DOHH2 (cell line): ENCODE measurements around the gene PCDHB11.

Experiments
- H3F3A ChIP-seq: fragments of 200-600 bp; sonication (generic), shearing (Covaris generic); 2 replicates; pipeline ENCODE4 v1.6.0; 2016; ENCODE audit warnings: antibody characterized with exemption, mild to moderate bottlenecking; ENCODE audit not compliant: control insufficient read depth, insufficient read depth
- H3K27ac ChIP-seq: fragments of 200-600 bp; sonication (generic); 2 replicates; pipeline ENCODE4 v1.5.1; 2014; ENCODE audit warnings: low read depth, mild to moderate bottlenecking, low read length, moderate library complexity
- H3K27me3 ChIP-seq: fragments of 200-600 bp; sonication (generic); 2 replicates; pipeline ENCODE4 v1.6.1; 2014; ENCODE audit warnings: mild to moderate bottlenecking, low read length, mixed read lengths; ENCODE audit not compliant: control insufficient read depth
- H3K36me3 ChIP-seq: fragments of 200-600 bp; sonication (generic); 2 replicates; pipeline ENCODE4 v1.6.1; 2014; ENCODE audit warnings: mild to moderate bottlenecking, low read length, moderate library complexity, mixed read lengths; ENCODE audit not compliant: control insufficient read depth
- H3K4me1 ChIP-seq: fragments of 200-600 bp; sonication (generic); 2 replicates; pipeline ENCODE4 v1.6.1; 2014; ENCODE audit warnings: mild to moderate bottlenecking, low read length, mixed read lengths; ENCODE audit not compliant: control insufficient read depth
- H3K4me2 ChIP-seq: fragments of 200-600 bp; sonication (generic); 2 replicates; pipeline ENCODE4 v1.6.0; 2014; ENCODE audit warnings: mild to moderate bottlenecking, low read length, moderate library complexity
- H3K4me3 ChIP-seq: fragments of 200-600 bp; sonication (generic); 2 replicates; pipeline ENCODE4 v1.5.1; 2014; ENCODE audit warnings: mild to moderate bottlenecking, low read length, mixed read lengths
- H3K79me2 ChIP-seq: fragments of 200-600 bp; sonication (generic); 2 replicates; pipeline ENCODE4 v1.6.1; 2014; ENCODE audit warnings: mild to moderate bottlenecking, low read length, mixed read lengths; ENCODE audit not compliant: control insufficient read depth
- H3K9me2 ChIP-seq: fragments of 200-600 bp; sonication (generic); replicated peaks from 2 replicates; pipeline ENCODE4 v1.6.1; 2014; ENCODE audit warnings: mild to moderate bottlenecking, low read length, mixed read lengths; ENCODE audit not compliant: control insufficient read depth
- H3K9me3 ChIP-seq: fragments of 200-600 bp; sonication (generic); 2 replicates; pipeline ENCODE4 v1.6.1; 2014; ENCODE audit warnings: antibody characterized with exemption, low read length, mixed read lengths; ENCODE audit not compliant: control insufficient read depth, insufficient read depth
- H4K20me1 ChIP-seq: fragments of 200-600 bp; sonication (generic); 2 replicates; pipeline ENCODE4 v1.6.0; 2014; ENCODE audit warnings: low read depth, mild to moderate bottlenecking, antibody characterized with exemption, low read length, moderate library complexity; ENCODE audit not compliant: control insufficient read depth, insufficient read depth
- EZH2phosphoT487 ChIP-seq: fragments of 200-600 bp; sonication (generic); IDR thresholded peaks from 2 replicates; pipeline ENCODE4 v1.6.1; 2017; ENCODE audit warnings: borderline replicate concordance, mild to moderate bottlenecking, antibody characterized with exemption, low read length, moderate library complexity, mixed read lengths
- TF ChIP-seq, protein P1 (sequence below): fragments of 200-600 bp; sonication (generic); IDR thresholded peaks from one replicate; pipeline ENCODE4 v1.5.1; 2014; ENCODE audit warnings: antibody characterized with exemption, mild to moderate bottlenecking, low read depth, low read length; ENCODE audit not compliant: poor library complexity, severe bottlenecking

PCDHB11 gene

DNA sequence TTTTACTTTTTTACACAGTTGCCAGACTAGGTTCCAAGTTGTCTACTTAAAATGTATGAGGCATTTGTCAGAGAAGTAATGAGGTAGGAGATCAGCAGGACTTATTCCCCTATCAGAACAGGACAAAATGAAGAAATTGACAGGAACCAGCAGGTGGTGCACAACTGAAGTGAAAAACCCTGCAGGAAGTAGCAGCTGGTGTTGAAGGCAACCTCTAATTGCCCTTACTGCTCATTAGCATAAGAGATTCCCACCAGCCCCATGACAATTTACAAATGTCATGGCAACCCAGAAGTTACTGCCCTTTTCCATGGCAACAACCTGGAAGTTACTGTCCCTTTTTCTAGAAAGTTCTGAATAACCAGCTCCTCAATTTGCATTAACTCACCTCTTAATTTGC is 51.1 kb downstream of the PCDHB11 start:
- no peak overlapping the region for H3K4me2 ChIP-seq
- TF ChIP-seq EZH2phosphoT487, result no peak
- TF ChIP-seq, protein P1, sequence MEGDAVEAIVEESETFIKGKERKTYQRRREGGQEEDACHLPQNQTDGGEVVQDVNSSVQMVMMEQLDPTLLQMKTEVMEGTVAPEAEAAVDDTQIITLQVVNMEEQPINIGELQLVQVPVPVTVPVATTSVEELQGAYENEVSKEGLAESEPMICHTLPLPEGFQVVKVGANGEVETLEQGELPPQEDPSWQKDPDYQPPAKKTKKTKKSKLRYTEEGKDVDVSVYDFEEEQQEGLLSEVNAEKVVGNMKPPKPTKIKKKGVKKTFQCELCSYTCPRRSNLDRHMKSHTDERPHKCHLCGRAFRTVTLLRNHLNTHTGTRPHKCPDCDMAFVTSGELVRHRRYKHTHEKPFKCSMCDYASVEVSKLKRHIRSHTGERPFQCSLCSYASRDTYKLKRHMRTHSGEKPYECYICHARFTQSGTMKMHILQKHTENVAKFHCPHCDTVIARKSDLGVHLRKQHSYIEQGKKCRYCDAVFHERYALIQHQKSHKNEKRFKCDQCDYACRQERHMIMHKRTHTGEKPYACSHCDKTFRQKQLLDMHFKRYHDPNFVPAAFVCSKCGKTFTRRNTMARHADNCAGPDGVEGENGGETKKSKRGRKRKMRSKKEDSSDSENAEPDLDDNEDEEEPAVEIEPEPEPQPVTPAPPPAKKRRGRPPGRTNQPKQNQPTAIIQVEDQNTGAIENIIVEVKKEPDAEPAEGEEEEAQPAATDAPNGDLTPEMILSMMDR, result no peak
- peaks cover 12% of the 10 kb centered on the region for H3K9me3 ChIP-seq
- H3F3A ChIP-seq, result no peaks in the 10 kb centered on the region
- no peaks in the 10 kb centered on the region for H4K20me1 ChIP-seq
- H3K9me2 ChIP-seq, result no peaks in the 10 kb centered on the region
- no peaks in the 10 kb centered on the region for H3K27me3 ChIP-seq
- H3K4me1 ChIP-seq, result no peaks in the 10 kb centered on the region
- H3K36me3 ChIP-seq, result no peaks in the 10 kb centered on the region
- H3K79me2 ChIP-seq, result no peaks in the 10 kb centered on the region
- H3K4me3 ChIP-seq, result no peak overlapping the region
- no peak overlapping the region for H3K27ac ChIP-seq
